Thyroid gland (tissue), 4 donors: ENCODE results near the gene CDC42EP4.
"Not testable (repeated sequence)": the region's sequence is repeated elsewhere in the genome, so short reads cannot be mapped to it uniquely, and the experiment has no call there.

ENCODE experiments used
- POLR2A ChIP-seq, 2 donors: fragments of 450-650 bp; IDR thresholded peaks; one replicate each; pipeline ENCODE4 v1.6.1; 2017; ENCODE audit warnings: antibody characterized with exemption in 2 of 2, mild to moderate bottlenecking in 2 of 2, moderate library complexity in 1 of 2
- TF ChIP-seq, protein P1 (sequence below), 6 experiments: fragments of 200-600 bp in 3 of 6; fragments of 450-650 bp in 3 of 6; sonication (generic) in 3 of 6; IDR thresholded peaks; one replicate each; pipeline ENCODE4 v1.5.1; 2016 to 2019; ENCODE audit warnings: antibody characterized with exemption in 6 of 6, mild to moderate bottlenecking in 2 of 6, inconsistent platforms in 1 of 6, moderate library complexity in 1 of 6

DNA sequence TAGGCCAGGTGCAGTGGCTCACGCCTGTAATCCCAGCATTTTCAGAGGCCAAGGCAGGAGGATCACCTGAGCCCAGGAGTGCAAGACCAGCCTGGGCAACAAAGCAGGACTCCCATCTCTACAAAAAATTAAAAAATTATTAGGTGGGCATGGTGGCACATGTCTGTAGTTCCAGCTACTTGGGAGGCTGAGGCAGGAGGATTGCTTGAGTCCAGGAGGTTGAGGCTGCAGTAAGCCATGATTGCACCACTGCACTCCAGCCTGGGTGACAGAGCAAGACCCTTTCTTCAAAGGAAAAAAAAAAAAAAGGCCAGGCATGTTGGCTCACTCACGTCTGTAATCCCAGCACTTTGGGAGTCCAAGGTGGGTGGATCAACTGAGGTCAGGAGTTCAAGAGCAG, 47.4 kb downstream of the CDC42EP4 start:
- TF ChIP-seq, protein P1, sequence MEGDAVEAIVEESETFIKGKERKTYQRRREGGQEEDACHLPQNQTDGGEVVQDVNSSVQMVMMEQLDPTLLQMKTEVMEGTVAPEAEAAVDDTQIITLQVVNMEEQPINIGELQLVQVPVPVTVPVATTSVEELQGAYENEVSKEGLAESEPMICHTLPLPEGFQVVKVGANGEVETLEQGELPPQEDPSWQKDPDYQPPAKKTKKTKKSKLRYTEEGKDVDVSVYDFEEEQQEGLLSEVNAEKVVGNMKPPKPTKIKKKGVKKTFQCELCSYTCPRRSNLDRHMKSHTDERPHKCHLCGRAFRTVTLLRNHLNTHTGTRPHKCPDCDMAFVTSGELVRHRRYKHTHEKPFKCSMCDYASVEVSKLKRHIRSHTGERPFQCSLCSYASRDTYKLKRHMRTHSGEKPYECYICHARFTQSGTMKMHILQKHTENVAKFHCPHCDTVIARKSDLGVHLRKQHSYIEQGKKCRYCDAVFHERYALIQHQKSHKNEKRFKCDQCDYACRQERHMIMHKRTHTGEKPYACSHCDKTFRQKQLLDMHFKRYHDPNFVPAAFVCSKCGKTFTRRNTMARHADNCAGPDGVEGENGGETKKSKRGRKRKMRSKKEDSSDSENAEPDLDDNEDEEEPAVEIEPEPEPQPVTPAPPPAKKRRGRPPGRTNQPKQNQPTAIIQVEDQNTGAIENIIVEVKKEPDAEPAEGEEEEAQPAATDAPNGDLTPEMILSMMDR (IDR thresholded peaks at IDR 0.05): not testable (repeated sequence)
- not testable (repeated sequence) for TF ChIP-seq POLR2A (IDR thresholded peaks at IDR 0.05)
